HG03457 (cell line): ENCODE measurements around the gene RBFA.
"Not testable (repeated sequence)": the region's sequence is repeated elsewhere in the genome, so short reads cannot be mapped to it uniquely, and the experiment has no call there.

Experiments used
- ATAC-seq: cut with Tn5 transposase; IDR thresholded peaks from one replicate; pipeline ENCODE4 v1.9.1; 2021; ENCODE audit warnings: moderate number of reproducible peaks; ENCODE audit not compliant: unreplicated experiment

RBFA gene

DNA sequence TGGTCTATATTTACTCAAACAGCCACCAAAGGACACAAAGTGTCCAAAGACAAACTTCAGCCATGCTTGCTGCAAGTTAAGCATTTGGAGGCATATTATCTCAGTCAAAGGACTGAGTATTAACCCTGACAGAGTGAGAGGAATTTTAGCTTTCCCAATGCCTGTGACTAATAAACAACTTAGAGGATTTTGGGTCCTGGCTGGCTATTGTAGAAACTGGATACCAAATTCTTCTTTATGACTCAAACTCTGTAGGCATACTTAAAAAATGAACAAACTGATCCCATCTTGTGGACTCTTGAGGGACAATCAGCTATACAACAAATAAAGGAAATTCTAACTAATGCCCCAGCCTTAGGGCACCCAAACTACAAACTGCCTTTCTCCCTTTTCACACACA lies 6.5 kb upstream of the RBFA start:
- not testable (repeated sequence) for ATAC-seq

DNA sequence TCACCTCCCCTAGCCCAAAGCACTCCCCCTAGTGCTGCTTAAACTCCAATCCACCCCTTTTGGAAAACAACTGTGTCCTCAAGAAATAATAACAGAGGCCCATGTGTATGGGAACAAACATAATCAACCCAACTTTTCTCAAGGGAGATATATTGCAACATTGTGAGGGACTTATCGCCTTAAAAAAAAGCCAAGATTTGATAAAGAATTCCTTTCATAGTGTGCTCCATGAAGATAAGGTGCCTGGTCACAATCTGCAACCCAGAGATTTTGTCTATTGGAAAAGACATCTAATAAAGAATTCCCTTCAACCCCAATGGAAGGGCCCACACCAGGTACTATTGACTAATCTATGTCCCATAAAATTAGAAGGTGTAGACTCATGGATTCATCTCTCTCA lies 4.5 kb upstream of the RBFA start:
- no peak for ATAC-seq

DNA sequence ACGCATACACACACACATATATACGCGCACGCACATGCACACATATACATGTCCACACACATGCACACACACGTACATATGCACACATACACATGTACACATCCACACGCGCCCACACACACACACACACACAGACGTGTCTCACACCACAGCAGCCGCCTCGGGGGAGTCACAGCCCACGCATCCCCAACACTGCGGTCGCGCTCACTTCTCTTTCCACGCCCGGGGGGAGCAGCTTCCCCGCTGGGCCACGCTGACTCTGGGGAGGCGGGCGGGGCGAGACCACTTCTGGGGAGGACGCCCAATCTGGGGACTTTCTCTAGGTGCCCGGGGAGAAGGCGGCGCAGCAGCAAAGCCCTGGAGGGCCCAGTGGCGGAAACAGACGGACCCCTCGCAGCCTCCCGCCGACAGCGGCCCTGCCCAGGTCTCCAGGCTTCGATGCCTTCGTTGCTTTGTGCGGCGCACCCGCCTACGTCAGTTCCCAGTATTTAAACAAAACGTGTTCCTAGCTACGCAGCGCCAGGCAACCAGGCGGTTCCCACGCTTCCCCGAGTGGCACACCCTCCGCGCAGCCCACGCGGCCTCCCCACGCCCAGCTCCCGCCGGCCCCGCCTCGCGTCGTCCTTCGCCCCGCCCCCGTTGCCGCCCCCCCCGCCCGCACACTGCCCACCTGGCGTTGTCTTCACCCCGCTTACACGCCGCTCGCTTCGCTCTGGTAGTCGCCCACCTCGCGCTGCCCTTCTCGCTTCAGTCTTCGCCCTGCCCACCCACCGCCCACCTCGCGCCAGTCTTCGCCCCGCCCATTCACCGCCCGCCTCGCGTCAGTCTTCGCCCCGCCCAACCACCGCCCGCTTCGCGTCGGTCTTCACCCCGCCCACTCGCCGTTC lies 810 bp upstream of the RBFA start:
- ATAC-seq, result peak; percentile 35

DNA sequence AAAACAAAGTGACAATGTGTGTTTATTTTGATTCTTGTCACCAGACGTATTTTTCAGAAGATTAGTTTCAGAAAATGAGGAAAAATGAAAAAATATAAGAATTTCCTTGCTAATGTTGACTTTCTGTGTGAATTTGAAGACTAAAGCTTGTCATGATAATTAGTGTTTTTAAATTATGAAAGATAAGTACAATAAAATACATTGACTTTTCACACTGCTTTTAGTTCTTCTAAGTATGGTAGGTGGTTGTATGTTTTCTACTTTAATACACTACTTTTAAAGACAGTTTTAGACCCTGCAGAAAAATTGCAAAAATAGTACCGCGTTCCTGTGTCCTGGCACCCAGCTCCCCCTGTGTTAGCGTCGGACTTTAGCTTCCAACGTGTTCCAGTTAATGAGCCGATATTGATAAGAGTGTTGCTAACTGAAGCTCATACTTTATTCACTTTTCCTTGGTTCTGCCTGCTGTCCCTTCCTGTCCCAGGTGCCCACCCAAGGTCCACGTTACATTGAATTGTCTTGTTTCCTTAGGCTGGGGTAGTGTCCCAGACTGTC lies 695 bp downstream of the RBFA start:
- ATAC-seq, result no peak

DNA sequence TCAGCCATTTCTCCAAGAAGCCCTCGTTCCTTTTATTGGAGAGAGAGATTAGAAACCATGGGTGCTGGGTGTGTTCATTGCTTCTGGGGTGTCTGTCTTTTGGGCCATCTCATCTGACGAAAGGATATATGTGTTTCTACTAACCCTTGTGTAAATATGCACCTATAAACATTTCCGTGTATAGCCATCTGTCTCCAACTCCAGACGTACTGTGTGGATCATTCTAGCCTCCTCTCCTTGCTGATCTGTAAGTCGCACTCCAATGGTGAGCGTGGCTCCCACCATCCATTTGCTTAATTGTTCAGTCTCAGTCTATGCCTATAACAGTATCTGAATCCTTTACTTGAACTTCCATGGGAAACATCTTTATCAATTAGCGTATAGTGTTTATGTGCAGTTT lies 1.8 kb downstream of the RBFA start:
- no peak for ATAC-seq

DNA sequence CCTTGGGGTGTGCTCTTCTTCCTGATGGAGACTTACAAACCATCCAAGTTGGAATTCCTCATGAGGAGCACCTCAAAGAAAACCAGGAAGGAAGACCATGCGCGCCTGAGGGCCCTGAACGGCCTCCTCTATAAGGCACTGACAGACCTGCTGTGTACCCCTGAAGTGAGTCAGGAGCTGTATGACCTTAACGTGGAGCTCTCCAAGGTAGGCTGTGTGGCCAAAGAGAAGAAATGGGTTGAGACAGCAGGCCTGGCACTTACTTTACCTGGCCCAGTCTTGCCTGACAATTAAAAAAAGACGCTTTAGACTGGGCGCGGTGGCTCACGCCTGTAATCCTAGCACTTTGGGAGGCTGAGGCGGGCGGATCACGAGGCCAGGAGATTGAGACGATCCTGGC lies 3.1 kb downstream of the RBFA start:
- ATAC-seq, result no peak

DNA sequence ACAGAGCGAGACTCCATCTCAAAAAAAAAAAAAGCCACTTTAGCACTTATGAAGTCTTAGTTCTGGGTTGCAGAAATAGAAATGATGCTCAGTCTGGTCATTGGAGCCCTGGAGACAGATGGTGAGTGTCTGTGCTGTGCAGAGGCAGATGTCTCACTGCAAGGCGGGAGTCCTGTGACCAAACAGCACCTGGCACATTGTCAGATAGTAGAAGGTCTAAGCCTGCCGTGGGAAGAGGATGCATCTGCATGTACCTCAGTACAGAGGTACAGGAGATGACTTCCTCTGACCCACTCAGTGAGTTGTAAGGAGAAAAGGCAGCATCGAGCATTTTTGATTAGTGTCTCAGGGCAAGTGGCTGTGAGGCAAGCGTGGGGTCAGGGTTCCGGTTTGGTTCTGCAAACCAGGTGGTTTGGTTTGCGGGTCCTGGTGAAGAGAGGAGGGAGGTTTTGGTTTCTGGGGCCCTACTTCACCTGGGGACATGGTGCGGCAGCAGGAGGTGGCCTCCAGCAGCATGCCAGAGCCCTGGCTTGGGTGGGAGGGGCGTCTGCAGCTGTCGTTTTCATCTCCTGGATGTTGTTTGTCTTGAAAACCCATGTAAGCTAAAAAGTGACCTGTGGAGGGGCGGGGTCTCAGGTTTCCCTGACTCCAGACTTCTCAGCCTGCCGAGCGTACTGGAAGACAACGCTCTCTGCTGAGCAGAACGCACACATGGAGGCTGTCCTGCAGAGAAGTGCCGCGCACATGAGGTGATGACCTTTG lies 3.8 kb downstream of the RBFA start:
- no peak for ATAC-seq

DNA sequence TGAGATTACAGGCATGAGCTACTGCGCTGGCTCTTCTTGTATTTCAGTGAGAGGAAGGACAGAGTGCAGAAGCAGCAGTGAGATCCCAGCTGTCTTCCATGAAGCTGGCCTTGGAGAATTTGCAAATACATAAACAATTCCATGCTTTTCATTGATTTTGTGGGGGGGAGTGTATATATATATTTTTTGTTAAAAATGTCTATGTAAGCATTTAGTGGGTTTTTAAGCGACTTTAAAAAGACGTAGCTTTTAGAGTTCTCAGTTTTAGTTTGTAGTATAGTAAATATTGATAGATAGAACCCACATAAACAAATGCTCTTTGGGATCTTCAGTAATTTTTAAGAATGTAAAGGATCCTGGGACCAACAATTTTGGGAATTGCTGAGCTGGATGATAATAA lies 6.3 kb downstream of the RBFA start:
- no peak for ATAC-seq

DNA sequence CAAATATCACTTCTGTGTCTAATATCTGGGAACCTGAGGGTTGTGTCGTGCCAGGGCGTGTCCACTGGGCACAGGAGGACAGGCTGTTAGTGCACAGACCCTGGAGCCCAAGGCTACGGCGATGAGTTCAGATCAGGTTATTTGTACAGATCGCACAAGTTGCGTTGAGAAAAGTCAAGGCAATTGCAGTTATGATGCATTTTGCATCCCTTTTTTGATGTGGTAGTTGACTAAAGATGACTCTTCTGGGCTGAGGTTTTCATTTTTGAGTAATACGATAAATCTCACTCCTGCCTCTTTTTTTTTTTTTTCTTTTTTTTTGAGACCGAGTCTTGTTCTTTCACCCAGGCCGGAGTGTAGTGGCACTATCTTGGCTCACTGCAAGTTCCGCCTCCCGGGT lies 7.2 kb downstream of the RBFA start:
- ATAC-seq, result no peak

DNA sequence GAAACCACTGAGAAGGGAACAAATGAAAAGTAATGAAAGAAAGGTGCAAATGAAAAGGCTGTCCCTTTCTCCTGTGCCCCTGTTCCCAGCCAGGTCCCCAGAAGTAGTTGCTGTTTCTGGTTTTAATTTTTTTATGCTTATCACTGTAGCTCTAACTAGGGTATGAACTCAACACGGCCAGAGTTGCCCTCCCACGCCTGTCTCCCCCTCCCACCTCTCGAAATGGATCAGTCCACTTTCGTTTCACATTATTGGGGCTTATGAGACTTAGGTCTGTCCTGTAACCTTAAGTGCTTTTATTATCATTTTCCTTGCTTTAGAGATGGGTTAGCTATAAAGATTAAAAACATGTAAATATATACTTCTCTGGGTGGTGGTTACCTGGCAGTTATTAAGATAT lies 8.6 kb downstream of the RBFA start:
- ATAC-seq, result no peak

DNA sequence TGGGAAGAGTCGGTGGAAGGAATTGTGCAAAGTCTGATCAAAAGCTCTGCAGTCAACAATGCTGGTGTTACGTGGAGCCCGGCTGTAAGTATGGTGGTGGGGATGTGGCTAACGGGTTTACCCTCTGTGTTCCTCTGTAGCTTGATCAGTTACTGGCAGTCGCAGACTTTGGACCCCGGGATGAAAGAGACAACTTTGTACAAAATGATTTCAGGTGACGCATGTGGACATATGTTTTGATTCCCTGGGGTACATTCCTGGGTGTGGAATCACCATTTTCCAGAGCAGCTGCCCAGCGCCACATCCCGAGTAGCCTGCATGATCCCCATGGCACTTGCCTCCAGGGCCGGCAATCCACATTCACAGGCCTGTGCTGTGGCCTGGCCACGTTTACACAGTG lies 9.8 kb downstream of the RBFA start:
- no peak for ATAC-seq

DNA sequence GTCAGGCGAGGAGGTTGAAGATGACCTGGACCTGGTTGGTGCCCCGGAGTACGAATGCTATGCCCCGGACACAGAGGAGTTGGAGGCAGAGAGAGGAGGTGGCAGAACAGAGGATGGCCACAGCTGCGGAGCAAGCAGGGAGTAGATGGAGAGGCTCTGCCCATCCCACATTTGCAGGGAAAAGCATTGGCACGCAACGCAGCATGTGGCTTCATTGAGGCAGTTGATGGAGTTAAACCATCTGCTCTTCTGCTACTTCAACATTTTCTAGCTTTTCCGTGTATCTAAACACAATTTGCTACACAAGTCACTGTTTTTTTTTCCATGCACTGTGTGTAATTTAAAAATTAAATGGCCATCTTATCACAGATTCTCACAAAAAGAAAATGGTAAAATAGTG lies 11.8 kb downstream of the RBFA start:
- no peak for ATAC-seq

DNA sequence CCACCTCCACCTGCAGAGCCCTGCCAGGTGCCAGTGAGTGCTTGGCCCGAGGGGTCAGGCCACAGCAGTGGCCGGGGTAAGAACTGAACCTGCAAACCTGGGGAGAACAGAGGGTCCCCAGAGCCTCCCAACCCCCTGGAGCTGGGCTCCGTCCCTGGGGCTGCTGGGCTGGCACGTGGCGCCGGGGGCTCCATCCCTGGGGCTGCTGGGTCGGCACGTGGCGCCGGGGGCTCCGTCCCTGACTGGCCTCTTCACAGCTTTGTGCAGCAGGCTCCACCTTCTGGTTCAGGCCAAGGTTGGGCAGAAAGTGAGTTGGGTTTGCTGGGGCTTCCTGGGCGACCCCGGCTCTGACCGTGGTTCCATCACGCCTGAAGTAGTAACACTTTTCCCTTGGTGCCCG lies 12.2 kb downstream of the RBFA start:
- no peak for ATAC-seq

DNA sequence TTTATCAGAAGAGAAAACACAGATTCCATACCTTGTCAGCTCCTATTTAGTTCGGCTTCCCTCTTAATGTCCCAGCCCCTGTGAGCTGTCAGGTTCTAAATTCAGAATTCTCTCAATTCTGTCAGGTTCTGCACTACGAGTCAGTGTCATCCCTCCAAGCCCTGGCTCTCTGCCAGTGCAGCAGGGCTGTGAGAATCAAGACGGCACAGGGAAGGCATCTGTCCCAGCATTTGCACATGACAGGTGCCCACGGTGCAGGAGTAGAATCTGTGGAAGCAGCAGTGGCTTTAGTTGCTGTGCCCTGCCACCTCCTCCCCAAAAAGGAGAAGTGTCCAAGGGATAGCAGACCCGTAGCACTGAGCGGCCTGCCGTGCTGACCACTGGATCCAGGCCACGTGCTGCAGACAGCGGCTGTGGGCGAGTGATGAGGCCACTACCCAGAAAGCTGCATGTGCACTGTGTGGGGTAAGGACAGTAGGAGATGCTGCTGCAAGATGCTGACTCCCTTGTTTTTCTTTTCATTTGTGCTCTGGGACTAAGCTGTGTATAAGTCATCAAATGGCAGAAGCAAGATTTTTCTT lies 12.8 kb downstream of the RBFA start:
- ATAC-seq, result no peak

DNA sequence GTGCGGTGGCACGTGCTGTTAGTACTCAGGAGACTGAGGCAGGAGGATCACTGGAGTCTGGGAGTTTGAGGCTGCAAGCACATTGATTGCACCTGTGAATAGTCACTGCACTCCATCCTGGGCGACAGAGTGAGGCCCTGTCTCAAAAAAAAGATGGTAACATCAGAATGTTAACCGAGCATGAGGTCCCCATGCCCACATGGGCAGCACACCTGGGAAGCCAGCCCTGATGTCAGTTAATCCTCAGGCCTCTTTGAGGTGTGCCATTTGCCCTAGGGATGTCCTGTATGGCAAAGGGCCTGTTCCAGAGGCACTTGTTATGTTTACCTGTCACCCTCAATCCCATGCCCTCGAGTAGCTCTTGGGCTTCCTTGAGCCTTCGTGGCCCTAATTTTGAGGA lies 16.6 kb downstream of the RBFA start:
- ATAC-seq, result no peak

DNA sequence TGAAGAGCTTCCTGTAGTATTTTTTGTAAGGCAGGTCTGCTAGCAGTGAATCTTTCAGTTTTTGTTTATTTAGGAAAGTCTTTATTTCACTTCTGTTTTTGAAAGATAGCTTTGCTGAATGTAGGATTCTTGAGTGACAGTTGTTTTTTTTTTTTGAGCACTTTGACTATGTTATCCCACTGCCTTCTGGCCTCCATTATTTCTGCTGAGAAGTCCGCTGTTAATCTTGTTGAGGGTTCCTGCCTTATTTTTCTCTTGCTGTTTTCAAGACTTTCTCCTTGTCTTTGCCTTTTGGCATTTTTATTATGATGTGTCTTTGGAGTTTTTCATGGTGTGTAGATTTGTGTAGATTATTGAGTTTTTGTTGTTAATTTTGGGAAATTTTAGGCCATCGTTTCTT lies 21.9 kb downstream of the RBFA start:
- no peak for ATAC-seq

DNA sequence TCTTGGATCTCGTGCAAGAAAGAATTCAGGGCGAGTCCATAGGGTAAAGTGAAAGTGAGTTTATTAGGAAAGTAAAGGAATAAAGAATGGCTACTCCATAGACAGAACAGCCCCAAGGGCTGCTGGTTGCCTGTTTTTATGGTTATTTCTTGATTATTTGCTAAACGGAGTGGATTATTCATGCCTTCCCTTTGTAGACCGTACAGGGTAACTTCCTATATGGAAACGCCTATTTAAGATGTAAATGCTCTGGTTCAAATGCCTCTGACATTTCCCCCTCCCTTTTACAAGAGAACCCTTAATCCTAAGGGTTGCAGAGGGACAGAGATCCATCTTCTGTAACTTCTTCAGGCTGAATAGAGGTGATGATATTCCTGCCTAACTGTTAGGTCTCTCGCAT lies 25.7 kb downstream of the RBFA start:
- ATAC-seq, result no peak

DNA sequence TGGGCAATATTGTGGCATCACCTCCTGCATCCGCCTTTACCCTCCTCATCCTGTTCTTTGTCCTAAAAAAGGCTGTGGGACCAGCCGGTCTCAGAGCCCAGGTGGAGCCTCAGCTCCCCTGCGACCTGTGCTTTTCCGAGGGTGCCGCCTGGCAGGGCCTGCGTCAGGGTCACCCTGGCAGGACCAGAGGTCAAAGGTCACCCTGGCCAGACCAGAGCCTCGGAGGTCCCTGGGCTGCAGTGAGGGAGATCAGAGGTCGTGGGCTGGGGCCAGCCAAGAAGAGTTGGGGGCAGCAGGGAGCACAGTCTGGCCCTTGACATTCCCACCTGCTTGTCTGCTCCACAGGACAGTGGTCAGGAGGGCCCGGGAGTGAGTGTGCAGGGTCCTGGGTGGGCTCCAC lies 31.5 kb downstream of the RBFA start:
- no peak for ATAC-seq

DNA sequence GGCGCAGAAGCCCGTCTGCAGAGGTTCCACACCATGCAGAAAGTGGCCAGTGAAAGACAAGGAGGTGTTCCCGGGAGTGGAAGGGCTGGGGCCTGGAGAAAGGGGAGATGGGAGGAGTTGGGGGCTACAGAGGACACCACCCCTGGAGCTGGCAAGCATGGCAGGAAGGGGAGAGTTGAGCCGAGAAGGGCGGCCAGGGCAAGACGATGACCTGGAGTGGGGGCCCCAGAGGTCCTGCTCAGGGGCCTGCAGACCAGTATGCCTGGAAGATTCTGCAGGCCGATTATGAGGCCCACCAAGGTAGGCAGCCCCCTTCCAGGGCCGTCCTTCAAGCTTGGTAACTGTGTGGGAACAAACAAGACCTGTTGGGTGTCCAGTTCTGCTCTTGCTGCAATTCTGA lies 33.1 kb downstream of the RBFA start:
- no peak for ATAC-seq

DNA sequence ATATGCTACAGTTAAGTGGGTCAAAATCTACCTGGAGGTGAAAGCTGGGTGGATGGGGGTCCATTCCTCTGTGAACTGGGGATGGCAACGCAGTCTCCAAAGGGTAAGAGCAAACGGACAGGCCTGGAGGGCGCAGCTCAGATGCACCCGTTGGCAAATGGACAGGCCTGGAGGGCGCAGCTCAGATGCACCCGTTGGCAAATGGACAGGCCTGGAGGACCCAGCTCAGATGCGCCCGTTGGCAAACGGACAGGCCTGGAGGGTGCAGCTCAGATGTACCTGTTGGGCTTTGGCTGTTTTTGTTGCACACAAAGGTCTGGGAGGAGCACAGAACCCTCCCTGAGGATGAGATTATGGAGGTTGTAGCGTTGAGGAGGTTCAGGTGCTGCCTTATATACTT lies 33.7 kb downstream of the RBFA start:
- ATAC-seq, result no peak

DNA sequence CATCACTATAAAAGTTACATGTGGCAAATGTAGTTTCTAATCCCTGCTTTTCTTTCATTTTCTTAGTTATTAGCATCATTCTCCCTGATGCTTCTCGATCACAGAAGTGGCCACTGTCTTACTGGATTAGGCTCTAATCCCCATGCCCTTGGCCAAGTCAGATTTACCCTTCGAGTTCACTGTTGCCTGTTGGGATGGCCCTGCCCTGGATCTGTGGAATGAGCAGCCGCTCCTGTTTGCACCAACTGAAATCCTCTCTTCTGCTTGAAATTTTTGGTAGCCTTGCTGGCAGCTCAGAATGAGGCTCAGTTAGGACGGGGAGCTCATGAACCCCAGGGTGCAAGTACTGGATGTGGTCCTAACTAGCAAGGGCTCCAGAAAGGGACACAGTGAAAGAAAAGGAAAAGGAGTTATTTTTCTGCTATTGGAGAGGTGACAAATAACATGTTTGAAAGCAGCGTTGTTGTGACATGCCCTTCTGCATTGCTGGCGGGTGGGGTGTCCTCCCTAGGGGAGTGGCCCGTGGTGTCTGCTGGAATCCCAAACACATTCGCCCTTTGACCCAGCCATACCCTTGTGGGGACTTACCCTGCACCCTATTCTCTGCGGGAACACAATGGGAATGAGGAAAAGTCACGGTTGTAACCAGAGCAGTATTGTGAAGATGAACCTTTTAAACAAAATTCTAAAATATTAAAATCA lies 34.5 kb downstream of the RBFA start:
- ATAC-seq, result no peak
